ENCODE results near the gene MB.

- no peak for TF ChIP-seq CTCF (IDR thresholded peaks at IDR 0.05)
- no peak for TF ChIP-seq POLR2A (IDR thresholded peaks at IDR 0.05)
Measured at GRCh38 chr22:35575116-35575748, 41.9 kb downstream of the MB start.
